Adrenal gland (tissue), 12 donors: ENCODE measurements around the gene CA4. TPM values are rescaled to one million over a fixed set of nuclear protein-coding genes. Genes with fewer than 3 reads are reported as not detected.

Experiments
- DNase-seq, 7 donors: peaks; one replicate each; pipeline ENCODE4 v3.0.0-alpha.2; 2019 to 2020
- H3K27ac ChIP-seq, 5 donors: fragments of 200-600 bp; sonication (generic) in 4 of 5; 1 replicate in 3 of 5; 2 replicates in 2 of 5; pipeline versions ENCODE4 v1.5.1 to v1.8.0; 2016 to 2020; ENCODE audit warnings: mild to moderate bottlenecking in 1 of 5
- H3K27me3 ChIP-seq: fragments of 200-600 bp; 2 replicates; pipeline ENCODE4 v1.8.0; 2021
- H3K36me3 ChIP-seq, 2 donors: fragments of 200-600 bp; replicated peaks in 1 of 2; 1 replicate in 1 of 2; 2 replicates in 1 of 2; pipeline versions ENCODE4 v1.5.1 to v1.8.0; 2018 to 2022
- H3K4me1 ChIP-seq, 2 donors: fragments of 200-600 bp; replicated peaks in 1 of 2; 1 replicate in 1 of 2; 2 replicates in 1 of 2; pipeline versions ENCODE4 v1.5.1 to v1.8.0; 2018 to 2021
- H3K4me3 ChIP-seq, 4 donors: fragments of 200-600 bp; sonication (generic) in 3 of 4; one replicate each; pipeline ENCODE4 v1.5.1; 2016 to 2018
- H3K9me3 ChIP-seq, 3 donors: fragments of 200-600 bp; sonication (generic) in 1 of 3; replicated peaks in 1 of 3; 1 replicate in 2 of 3; 2 replicates in 1 of 3; pipeline versions ENCODE4 v1.5.1 to v1.8.0; 2016 to 2021
- POLR2A ChIP-seq, 2 donors: fragments of 450-650 bp; IDR thresholded peaks; one replicate each; pipeline ENCODE4 v1.6.1; 2017; ENCODE audit warnings: antibody characterized with exemption in 2 of 2, mild to moderate bottlenecking in 2 of 2, moderate library complexity in 1 of 2
- WGBS, 4 donors: extraction: QIAGEN DNeasy Blood & Tissue Kit in 2 of 4; methylation state at CpG; one replicate each; pipeline versions ENCODE4 v1.1.5 to v1.1.7; 2013 to 2017; 5-methylcytosine and 5-hydroxymethylcytosine counted together
- intact Hi-C, 2 donors: fragments of 100-400 bp; cut with DNase I; formaldehyde crosslinking; loops; one replicate each; pipeline versions ENCODE4 v1.14.1 to v1.15.0; 2022 to 2023
- polyA plus RNA-seq, 3 donors: library from polyadenylated mRNA; stranded (reverse); fragments of 200-250 nt in 2 of 3; fragments of 350-450 nt in 1 of 3; fragmentation: Illumina TruSeq in 1 of 3; extraction: RNeasy Lipid Tissue Mini Kit (QIAGEN cat#74804) in 1 of 3; gene quantifications; one replicate each; pipeline ENCODE4 v1.2.3, GENCODE V29; 2013 to 2014
- total RNA-seq, 9 donors: library from RNA; depleted of rRNA in 4 of 9; stranded (reverse); fragments of >200 nt in 4 of 9; fragments of 120-200 nt in 1 of 9; fragmentation: NEBNext Ultra II Directional in 1 of 9; extraction: Animal tissue kit (Norgen Biotek cat#: 25700) in 1 of 9; gene quantifications; one replicate each; pipeline versions ENCODE4 v1.1.0 to v1.2.4, GENCODE V29; 2013 to 2023
- TF ChIP-seq, protein P1 (sequence below), 6 experiments: fragments of 450-650 bp in 4 of 6; fragments of 200-600 bp in 2 of 6; sonication (generic) in 1 of 6; IDR thresholded peaks; 1 replicate in 5 of 6; 2 replicates in 1 of 6; pipeline versions ENCODE4 v1.5.1 to v1.8.0; 2016 to 2021; ENCODE audit warnings: antibody characterized with exemption in 6 of 6, mild to moderate bottlenecking in 2 of 6, moderate library complexity in 1 of 6
- donor health status: healthy with polysubstance abuse.
- donor health status: Bipolar disorder and iron deficiency.
- donor health status: DM: yes; HTN: yes; CAD: no.
- donor health status: DM: no; HTN: no; CAD: no.
- donor health status: DM: no; HTN: no; CAD: no.
- donor health status: DM: yes; HTN: yes; CAD: no.

Gene CA4
- total and polyA plus RNA-seq, 12 donors, result 0.42 to 15.3 (median 1.2) TPM

DNA sequence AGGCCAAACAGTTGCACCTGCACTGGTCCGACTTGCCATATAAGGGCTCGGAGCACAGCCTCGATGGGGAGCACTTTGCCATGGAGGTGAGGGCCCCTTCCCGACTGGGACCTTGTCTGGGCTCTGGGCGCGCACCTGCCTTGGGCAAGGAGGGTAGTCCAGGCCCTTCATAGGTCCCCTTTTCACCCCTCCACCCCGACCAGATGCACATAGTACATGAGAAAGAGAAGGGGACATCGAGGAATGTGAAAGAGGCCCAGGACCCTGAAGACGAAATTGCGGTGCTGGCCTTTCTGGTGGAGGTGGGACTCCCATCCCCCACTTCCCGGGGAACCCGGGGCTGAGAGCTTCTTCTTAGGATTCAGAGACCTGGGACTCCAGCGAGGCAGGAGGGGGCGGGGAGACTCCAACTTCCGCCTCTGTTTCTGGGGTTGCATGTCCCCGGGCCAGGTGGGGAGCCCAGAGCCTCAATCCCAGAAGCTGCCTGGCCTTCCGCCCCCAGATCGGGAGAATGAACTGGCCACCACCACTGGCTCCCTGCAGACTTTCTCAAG lies 7.8 kb downstream of the CA4 start:
- H3K36me3 ChIP-seq, result no peaks in the 10 kb centered on the region
- DNase-seq, result no peak
- WGBS, 4 donors, result 66 to 80% (median 79%) methylated on average over 6 to 18 of the region's 18 CpGs

DNA sequence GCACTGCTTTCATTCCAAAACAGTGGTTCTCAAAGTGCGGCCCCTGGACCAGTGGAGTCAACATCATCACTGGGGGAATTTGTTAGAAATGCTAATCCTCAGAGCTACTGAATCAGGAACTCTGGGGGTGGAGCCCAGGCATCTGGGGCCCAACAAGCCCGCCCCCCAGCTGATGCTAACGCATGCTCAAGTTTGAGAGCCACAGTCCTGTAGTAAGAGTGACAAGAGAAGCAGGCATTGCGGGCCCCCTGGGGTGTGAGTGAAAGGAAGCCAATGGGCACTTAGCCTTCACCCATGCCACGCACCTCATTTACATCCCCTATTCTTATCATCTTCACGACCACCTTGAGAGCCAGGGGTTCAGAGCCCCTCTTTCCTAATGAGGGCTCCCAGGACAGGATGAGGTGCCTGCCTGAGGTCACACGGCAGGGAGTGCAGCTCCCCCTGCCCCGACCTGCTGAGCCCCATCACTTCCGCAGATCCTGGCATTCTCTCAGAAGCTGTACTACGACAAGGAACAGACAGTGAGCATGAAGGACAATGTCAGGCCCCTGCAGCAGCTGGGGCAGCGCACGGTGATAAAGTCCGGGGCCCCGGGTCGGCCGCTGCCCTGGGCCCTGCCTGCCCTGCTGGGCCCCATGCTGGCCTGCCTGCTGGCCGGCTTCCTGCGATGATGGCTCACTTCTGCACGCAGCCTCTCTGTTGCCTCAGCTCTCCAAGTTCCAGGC lies 9.1 kb downstream of the CA4 start:
- Histone ChIP-seq H3K27me3 (no peaks in the 10 kb centered on the region), H3K4me1 (no peaks in the 10 kb centered on the region)

More for the DNA sequence above, 7.8 kb downstream of the CA4 start:
- Histone ChIP-seq H3K27ac (no peak overlapping the region), H3K4me3 (no peak overlapping the region), H3K27me3 (no peaks in the 10 kb centered on the region), H3K4me1 (no peaks in the 10 kb centered on the region), H3K9me3 (no peaks in the 10 kb centered on the region)
- intact Hi-C loops, result loop anchor here in 1 of 2 donors (10.0 kb wide), 1 partner anchor 77 kb away; no protein-coding TSS in a partner anchor
- TF ChIP-seq POLR2A (IDR thresholded peaks at IDR 0.05), result no peak
- TF ChIP-seq, protein P1, sequence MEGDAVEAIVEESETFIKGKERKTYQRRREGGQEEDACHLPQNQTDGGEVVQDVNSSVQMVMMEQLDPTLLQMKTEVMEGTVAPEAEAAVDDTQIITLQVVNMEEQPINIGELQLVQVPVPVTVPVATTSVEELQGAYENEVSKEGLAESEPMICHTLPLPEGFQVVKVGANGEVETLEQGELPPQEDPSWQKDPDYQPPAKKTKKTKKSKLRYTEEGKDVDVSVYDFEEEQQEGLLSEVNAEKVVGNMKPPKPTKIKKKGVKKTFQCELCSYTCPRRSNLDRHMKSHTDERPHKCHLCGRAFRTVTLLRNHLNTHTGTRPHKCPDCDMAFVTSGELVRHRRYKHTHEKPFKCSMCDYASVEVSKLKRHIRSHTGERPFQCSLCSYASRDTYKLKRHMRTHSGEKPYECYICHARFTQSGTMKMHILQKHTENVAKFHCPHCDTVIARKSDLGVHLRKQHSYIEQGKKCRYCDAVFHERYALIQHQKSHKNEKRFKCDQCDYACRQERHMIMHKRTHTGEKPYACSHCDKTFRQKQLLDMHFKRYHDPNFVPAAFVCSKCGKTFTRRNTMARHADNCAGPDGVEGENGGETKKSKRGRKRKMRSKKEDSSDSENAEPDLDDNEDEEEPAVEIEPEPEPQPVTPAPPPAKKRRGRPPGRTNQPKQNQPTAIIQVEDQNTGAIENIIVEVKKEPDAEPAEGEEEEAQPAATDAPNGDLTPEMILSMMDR (IDR thresholded peaks at IDR 0.05), result no peak

DNA sequence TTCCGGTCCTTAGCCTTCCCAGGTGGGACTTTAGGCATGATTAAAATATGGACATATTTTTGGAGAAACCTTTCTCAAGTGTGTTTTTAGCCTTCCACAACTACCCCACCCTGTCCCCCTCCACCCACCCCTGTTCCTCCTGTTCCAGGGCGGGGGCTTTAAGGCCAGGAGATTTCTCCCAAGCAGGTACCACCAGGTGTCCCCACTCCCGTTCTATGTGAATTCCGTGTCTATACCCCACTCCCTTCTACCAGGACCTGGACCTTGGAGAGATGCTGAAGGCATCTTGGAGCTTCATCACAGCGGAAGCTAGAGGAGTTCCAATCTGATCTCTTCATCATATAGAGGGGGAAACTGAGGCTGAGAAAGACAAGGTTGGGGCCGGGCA lies 9.7 kb downstream of the CA4 start:
- H3K4me1 ChIP-seq, result no peaks in the 10 kb centered on the region
- H3K4me3 ChIP-seq, result no peak overlapping the region
- TF ChIP-seq, protein P1 (IDR thresholded peaks at IDR 0.05), result no peak
- no peak for TF ChIP-seq POLR2A (IDR thresholded peaks at IDR 0.05)
- no peak overlapping the region for H3K27ac ChIP-seq
- H3K27me3 ChIP-seq, result no peaks in the 10 kb centered on the region
- H3K36me3 ChIP-seq, result no peaks in the 10 kb centered on the region
- no peaks in the 10 kb centered on the region for H3K9me3 ChIP-seq
- 74 to 82% (median 78%) methylated on average over 6 of the region's 6 CpGs for WGBS, 4 donors
- intact Hi-C loops, result loop anchor here in 1 of 2 donors (10.0 kb wide), 1 partner anchor 75 kb away; no protein-coding TSS in a partner anchor
- no peak for DNase-seq

More for the DNA sequence above, 9.1 kb downstream of the CA4 start:
- Histone ChIP-seq H3K4me3 (no peak overlapping the region), H3K9me3 (no peaks in the 10 kb centered on the region), H3K36me3 (no peaks in the 10 kb centered on the region), H3K27ac (no peak overlapping the region)
- intact Hi-C loops, result loop anchor here in 1 of 2 donors (10.0 kb wide), 1 partner anchor 76 kb away; no protein-coding TSS in a partner anchor
- TF ChIP-seq, protein P1 (IDR thresholded peaks at IDR 0.05), result no peak
- no peak for TF ChIP-seq POLR2A (IDR thresholded peaks at IDR 0.05)
- no peak for DNase-seq
- 59 to 75% (median 66%) methylated on average over 9 to 19 of the region's 19 CpGs for WGBS, 4 donors

DNA sequence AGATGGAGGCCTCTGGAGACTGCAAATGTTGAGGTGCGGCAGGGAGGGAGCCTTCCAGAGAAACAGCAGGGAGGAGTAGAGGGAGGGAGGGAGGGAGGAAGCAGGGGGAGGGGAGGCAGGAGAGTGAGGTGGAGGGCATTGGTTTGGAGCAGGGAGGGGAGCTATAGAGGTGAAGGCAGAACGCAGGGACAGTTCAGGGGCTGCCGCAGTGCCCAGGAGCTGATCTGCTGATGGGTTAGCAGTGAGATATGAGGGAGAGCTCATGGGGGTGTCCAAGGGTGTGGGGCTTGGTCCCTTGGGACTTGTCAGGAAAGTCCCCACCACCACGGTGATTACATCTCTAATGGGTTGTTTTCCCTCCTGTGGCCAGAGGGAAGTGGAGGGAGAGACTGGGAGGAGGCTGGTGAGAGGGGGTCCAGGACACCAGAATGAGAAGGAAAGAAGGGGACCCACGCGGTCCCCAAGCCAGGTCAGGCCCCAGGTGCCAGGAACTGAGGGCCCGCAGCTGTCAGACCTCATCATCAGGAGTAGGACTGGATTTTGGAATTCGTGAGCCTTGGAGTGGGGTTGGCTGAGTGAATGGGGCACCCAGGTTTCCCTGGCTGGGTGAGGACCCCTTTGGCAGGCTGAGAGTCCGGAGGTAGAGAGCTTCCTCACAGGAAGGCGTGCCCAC lies 11.2 kb downstream of the CA4 start:
- Histone ChIP-seq H3K4me1 (no peaks in the 10 kb centered on the region), H3K27me3 (no peaks in the 10 kb centered on the region), H3K36me3 (no peaks in the 10 kb centered on the region), H3K4me3 (no peak overlapping the region), H3K27ac (no peak overlapping the region), H3K9me3 (no peaks in the 10 kb centered on the region)
- no peak for DNase-seq
- intact Hi-C loops, result no loop called here
- 63 to 69% (median 65%) methylated on average over 8 to 10 of the region's 10 CpGs for WGBS, 4 donors
- TF ChIP-seq, protein P1 (IDR thresholded peaks at IDR 0.05), result no peak
- TF ChIP-seq POLR2A (IDR thresholded peaks at IDR 0.05), result no peak
